Vagina (tissue), 2 donors: ENCODE measurements around the gene EFNA3. TPM values are rescaled to one million over a fixed set of nuclear protein-coding genes. Genes with fewer than 3 reads are reported as not detected.

Experiments used
- DNase-seq, 2 donors: peaks; one replicate each; pipeline ENCODE4 v3.0.0-alpha.2; 2017; ENCODE audit errors: extremely low spot score in 2 of 2
- H3K27ac ChIP-seq: fragments of 200-600 bp; sonication (generic); one replicate; pipeline ENCODE4 v1.5.1; 2019
- H3K27me3 ChIP-seq: fragments of 200-600 bp; sonication (generic); one replicate; pipeline ENCODE4 v1.5.1; 2019
- H3K36me3 ChIP-seq, 2 donors: fragments of 200-600 bp; sonication (generic); one replicate each; pipeline ENCODE4 v1.5.1; 2017 to 2019
- H3K4me1 ChIP-seq: fragments of 200-600 bp; sonication (generic); one replicate; pipeline ENCODE4 v1.5.1; 2019
- H3K4me3 ChIP-seq, 2 donors: fragments of 200-600 bp; sonication (generic); 1 replicate in 1 of 2; 2 replicates in 1 of 2; pipeline ENCODE4 v1.5.1; 2016 to 2019
- H3K9me3 ChIP-seq: fragments of 200-600 bp; sonication (generic); one replicate; pipeline ENCODE4 v1.5.1; 2019
- POLR2A ChIP-seq, 2 donors: fragments of 450-650 bp; IDR thresholded peaks; one replicate each; pipeline ENCODE4 v1.6.1; 2017; ENCODE audit warnings: antibody characterized with exemption in 2 of 2, mild to moderate bottlenecking in 2 of 2, moderate library complexity in 2 of 2
- POLR2AphosphoS5 ChIP-seq, 2 donors: sonication (generic); formaldehyde crosslinking; IDR thresholded peaks; one replicate each; pipeline ENCODE4 v1.9.0; 2017; ENCODE audit warnings: antibody characterized with exemption in 2 of 2, mild to moderate bottlenecking in 2 of 2, low read depth in 1 of 2; ENCODE audit not compliant: insufficient read depth in 1 of 2
- intact Hi-C: fragments of 100-400 bp; cut with DNase I; formaldehyde crosslinking; loops from one replicate; pipeline ENCODE4 v1.15.1; 2023
- total RNA-seq: library from RNA; depleted of rRNA; stranded (reverse); fragments of >200 nt; gene quantifications from one replicate; pipeline ENCODE4 v1.2.3, GENCODE V29; 2016
- TF ChIP-seq, protein P1 (sequence below), 3 experiments: fragments of 450-650 bp in 2 of 3; fragments of 200-600 bp in 1 of 3; sonication (generic) in 1 of 3; IDR thresholded peaks; one replicate each; pipeline ENCODE4 v1.5.1; 2017 to 2019; ENCODE audit warnings: antibody characterized with exemption in 3 of 3, mild to moderate bottlenecking in 2 of 3, moderate library complexity in 2 of 3

The EFNA3 gene
- total RNA-seq, 1 donor from 2014 or later: 22.3 TPM

DNA sequence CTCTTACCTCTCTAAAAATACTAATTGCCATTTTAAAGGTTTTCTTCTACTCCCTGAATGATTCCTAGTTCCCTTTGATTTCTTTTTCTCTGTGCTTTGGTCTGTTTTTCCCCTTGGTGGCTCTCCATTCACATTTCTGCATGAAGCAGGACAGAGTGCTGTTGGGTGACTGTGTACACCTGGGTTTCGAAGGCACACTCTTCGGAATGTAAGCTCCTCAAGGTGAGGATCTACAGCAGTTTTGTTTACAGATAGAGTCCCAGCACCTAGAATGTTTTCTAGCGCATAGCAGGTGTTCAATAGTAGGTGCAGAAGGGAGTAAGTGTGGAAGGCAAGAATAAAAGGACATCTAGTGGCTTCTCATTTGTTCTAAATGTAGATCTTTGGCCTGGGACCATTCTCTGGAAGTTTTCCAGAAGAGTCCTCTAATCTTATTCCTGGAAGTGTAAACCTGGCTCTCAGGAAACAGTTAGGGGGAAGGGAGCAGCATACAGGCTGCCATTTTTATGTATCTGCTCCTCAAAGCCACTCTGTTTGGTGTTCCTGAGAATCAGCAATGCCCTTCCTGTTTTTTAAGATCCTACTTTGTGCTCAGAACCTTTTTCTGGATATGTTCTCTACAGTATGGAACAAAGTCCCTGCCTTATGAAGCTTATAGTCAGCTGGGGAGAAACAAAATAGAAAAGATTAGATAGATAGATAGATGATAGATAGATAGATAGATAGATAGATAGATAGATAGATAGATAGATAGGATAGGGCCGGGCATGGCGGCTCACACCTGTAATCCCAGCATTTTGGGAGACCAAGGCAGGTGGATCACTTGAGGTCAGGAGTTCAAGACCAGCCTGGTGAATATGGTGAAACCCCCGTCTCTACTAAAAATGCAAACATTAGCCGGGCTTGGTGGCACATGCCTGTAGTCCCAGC is 26.2 kb downstream of the EFNA3 start:
- Histone ChIP-seq H3K4me3 (no peak overlapping the region), H3K27me3 (no peaks in the 10 kb centered on the region), H3K27ac (no peak overlapping the region), H3K36me3 (no peaks in the 10 kb centered on the region), H3K9me3 (no peaks in the 10 kb centered on the region), H3K4me1 (no peaks in the 10 kb centered on the region)
- DNase-seq: no peak
- intact Hi-C loops: no loop called here
- TF ChIP-seq POLR2AphosphoS5 (IDR thresholded peaks at IDR 0.05; ENCODE audit: insufficient read depth in 1 of 2, low read depth in 1 of 2): no peak
- TF ChIP-seq, protein P1, sequence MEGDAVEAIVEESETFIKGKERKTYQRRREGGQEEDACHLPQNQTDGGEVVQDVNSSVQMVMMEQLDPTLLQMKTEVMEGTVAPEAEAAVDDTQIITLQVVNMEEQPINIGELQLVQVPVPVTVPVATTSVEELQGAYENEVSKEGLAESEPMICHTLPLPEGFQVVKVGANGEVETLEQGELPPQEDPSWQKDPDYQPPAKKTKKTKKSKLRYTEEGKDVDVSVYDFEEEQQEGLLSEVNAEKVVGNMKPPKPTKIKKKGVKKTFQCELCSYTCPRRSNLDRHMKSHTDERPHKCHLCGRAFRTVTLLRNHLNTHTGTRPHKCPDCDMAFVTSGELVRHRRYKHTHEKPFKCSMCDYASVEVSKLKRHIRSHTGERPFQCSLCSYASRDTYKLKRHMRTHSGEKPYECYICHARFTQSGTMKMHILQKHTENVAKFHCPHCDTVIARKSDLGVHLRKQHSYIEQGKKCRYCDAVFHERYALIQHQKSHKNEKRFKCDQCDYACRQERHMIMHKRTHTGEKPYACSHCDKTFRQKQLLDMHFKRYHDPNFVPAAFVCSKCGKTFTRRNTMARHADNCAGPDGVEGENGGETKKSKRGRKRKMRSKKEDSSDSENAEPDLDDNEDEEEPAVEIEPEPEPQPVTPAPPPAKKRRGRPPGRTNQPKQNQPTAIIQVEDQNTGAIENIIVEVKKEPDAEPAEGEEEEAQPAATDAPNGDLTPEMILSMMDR (IDR thresholded peaks at IDR 0.05): no peak
- TF ChIP-seq POLR2A (IDR thresholded peaks at IDR 0.05): no peak

DNA sequence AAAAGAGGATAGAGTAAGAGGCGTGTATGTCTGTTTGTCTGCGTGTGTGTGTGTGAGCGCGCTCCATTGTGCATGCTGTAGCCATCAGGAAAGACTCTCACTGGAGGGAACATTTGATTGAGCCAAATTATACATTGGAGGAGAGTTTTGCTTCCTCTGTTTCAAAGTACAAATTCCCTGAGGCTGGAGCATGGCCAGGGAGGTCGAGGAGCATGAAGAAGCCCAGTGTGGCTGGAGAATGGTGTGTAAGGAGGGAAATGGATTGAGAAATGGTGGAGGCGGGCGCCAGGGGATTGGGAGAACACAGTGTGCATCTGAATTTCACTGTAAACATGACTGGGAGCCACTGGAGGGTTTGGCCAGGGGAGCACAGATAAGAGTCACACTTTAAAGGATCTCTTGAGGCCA is 27.0 kb downstream of the EFNA3 start:
- no peak overlapping the region for H3K4me3 ChIP-seq
- H3K36me3 ChIP-seq: no peaks in the 10 kb centered on the region
- no peak for DNase-seq
- no peaks in the 10 kb centered on the region for H3K4me1 ChIP-seq
- no peaks in the 10 kb centered on the region for H3K9me3 ChIP-seq
- intact Hi-C loops: no loop called here
- H3K27ac ChIP-seq: no peak overlapping the region
- H3K27me3 ChIP-seq: no peaks in the 10 kb centered on the region
- TF ChIP-seq, protein P1 (IDR thresholded peaks at IDR 0.05): no peak
- TF ChIP-seq POLR2AphosphoS5 (IDR thresholded peaks at IDR 0.05; ENCODE audit: insufficient read depth in 1 of 2, low read depth in 1 of 2) (no peak), POLR2A (IDR thresholded peaks at IDR 0.05) (no peak)

DNA sequence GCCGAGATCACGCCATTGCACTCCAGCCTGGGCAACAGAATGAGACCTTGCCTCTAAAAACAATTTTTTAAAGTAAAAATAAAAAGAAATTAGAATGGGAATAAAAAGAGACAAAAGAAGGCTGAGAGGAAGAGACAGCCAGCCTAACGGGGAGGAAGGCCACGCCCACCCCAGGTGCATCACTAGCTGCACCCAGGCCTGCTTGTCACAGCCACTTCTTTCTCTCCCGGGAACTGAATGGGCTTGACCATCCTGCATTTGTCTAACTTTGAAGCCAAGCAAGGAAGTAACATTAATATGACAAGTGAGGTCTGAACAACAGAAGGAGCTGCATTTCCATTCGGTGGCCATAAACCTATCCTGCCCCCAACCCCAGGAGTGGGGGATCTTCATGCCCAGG is 28.2 kb downstream of the EFNA3 start:
- intact Hi-C loops: no loop called here
- no peak for DNase-seq
- Histone ChIP-seq H3K9me3 (no peaks in the 10 kb centered on the region), H3K4me1 (no peaks in the 10 kb centered on the region), H3K27me3 (no peaks in the 10 kb centered on the region), H3K36me3 (no peaks in the 10 kb centered on the region), H3K27ac (no peak overlapping the region), H3K4me3 (no peak overlapping the region)
- TF ChIP-seq, protein P1 (IDR thresholded peaks at IDR 0.05): no peak
- TF ChIP-seq POLR2AphosphoS5 (IDR thresholded peaks at IDR 0.05; ENCODE audit: insufficient read depth in 1 of 2, low read depth in 1 of 2) (no peak), POLR2A (IDR thresholded peaks at IDR 0.05) (no peak)

DNA sequence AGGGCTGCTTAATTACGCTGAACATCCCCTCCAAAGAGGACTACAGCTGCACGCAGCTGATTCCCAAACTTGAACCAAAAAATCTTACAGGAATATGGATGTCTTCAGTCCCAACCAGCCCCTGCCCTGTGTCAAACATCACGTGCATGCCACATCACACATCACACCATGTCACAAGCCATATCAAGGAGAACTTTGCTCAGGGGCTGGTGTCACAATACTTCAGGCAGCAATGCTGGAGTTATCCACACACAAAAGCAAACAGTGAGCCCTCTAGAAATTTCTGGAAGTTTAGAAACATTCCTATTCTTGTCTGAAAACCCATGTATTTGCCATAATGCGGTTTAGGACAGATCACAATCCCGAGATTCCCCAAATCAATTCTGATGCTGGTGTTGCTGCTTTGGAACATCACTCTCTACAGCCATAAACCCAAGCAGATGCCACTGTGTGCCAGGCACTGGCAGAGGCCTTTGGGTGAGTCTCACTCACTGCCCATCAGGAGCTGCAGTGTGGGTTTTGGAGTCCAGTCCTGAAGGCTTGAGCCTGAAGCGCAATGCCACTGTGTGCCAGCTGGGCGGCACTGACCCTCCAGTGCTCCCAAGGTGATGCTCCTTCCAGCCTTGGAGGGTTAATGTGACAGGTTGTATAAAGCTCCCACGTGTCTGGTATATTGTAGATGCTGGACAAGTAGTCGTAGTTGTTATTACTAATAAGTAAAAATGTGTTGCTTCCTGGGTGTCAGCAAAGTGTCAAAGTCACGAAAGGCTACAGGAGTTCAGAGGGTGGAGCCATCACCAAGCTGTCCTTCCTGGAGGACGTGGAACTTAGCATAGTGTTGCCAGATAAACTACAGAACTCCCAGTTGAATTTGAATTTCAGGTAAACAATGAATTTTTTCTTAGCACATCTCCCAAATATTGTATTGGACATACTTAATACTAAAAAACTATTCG is 28.9 kb downstream of the EFNA3 start:
- TF ChIP-seq, protein P1 (IDR thresholded peaks at IDR 0.05): no peak
- TF ChIP-seq POLR2A (IDR thresholded peaks at IDR 0.05) (no peak), POLR2AphosphoS5 (IDR thresholded peaks at IDR 0.05; ENCODE audit: insufficient read depth in 1 of 2, low read depth in 1 of 2) (no peak)
- no peaks in the 10 kb centered on the region for H3K4me1 ChIP-seq

More for the DNA sequence above, 28.9 kb downstream of the EFNA3 start:
- intact Hi-C loops: no loop called here
- Histone ChIP-seq H3K27me3 (no peaks in the 10 kb centered on the region), H3K36me3 (no peaks in the 10 kb centered on the region), H3K27ac (no peak overlapping the region), H3K9me3 (no peaks in the 10 kb centered on the region), H3K4me3 (no peak overlapping the region)
- no peak for DNase-seq
